Fibroblast of upper back skin (primary cell): ENCODE data around the gene C14orf93.

Source experiments
- DNase-seq: peaks from one replicate; pipeline ENCODE4 v3.0.0-alpha.2; 2013

Gene C14orf93

GRCh38 chr14:23009939-23010726 is at the start of gene C14orf93:
TSS of gene C14orf93 (minus strand) at chr14:23010143. CDS start at chr14:22999023, 11,120 bp downstream.
- DNase-seq = peak; percentile 65

- no peak for DNase-seq
These were observed 48.9 kb upstream of the C14orf93 start for GRCh38 chr14:23058654-23059504.

- DNase-seq = peak; percentile 79
These were observed 48.1 kb upstream of the C14orf93 start for GRCh38 chr14:23057757-23058653.

- peak; percentile 67 for DNase-seq
These were observed 47.2 kb upstream of the C14orf93 start, which contains the start of gene CDH24 for GRCh38 chr14:23056956-23057756. TSS of gene CDH24 (minus strand) at chr14:23057520. CDS start at chr14:23055733, 1,787 bp downstream.

- DNase-seq = peak; percentile 57
These were observed 46.4 kb upstream of the C14orf93 start for GRCh38 chr14:23056145-23056955.

- no peak for DNase-seq
These were observed 45.7 kb upstream of the C14orf93 start for GRCh38 chr14:23055621-23056144.

GRCh38 chr14:23055147-23055550 is 45.2 kb upstream of the C14orf93 start:
- no peak for DNase-seq

- no peak for DNase-seq
These were observed 44.3 kb upstream of the C14orf93 start for GRCh38 chr14:23054000-23054811.

GRCh38 chr14:23053426-23053825 is 43.5 kb upstream of the C14orf93 start:
- no peak for DNase-seq

GRCh38 chr14:23052671-23053070 is 42.7 kb upstream of the C14orf93 start:
- no peak for DNase-seq

- DNase-seq = no peak
These were observed 42.3 kb upstream of the C14orf93 start for GRCh38 chr14:23052182-23052623.

- no peak for DNase-seq
These were observed 41.5 kb upstream of the C14orf93 start for GRCh38 chr14:23051141-23052057.

- no peak for DNase-seq
These were observed 39.1 kb upstream of the C14orf93 start for GRCh38 chr14:23049011-23049410.

- DNase-seq = no peak
These were observed 38.1 kb upstream of the C14orf93 start for GRCh38 chr14:23047751-23048693.

GRCh38 chr14:23047034-23047634 is 37.2 kb upstream of the C14orf93 start:
- DNase-seq = no peak

GRCh38 chr14:23045419-23046357 is 35.7 kb upstream of the C14orf93 start:
- DNase-seq = no peak
